Activated T-cell treated with anti-CD3 and anti-CD28 coated beads, Interleukin-2, amount 50 U/mL, for 72 hours (primary cell): ENCODE results near the gene GZMB. TPM values are rescaled to one million over a fixed set of nuclear protein-coding genes. Genes with fewer than 3 reads are reported as not detected.
A peak's percentile ranks its signal among the peaks of the same experiment; 100 is the strongest.
"Not testable (repeated sequence)": the region's sequence is repeated elsewhere in the genome, so short reads cannot be mapped to it uniquely, and the experiment has no call there.

Source experiments
- ATAC-seq, 2 donors: fragments of 150-1000 bp; cut with Tn5 transposase; replicated peaks in 1 of 2; 2 replicates each; pipeline ENCODE4 v1.10.0; 2021; ENCODE audit warnings: moderate library complexity in 2 of 2, mild to moderate bottlenecking in 1 of 2
- DNase-seq, 2 donors: peaks; one replicate each; pipeline ENCODE4 v3.0.0; 2021 to 2022; ENCODE audit warnings: mixed read lengths in 1 of 2
- H3K27ac Mint-ChIP-seq: one replicate; pipeline ENCODE4 v1.8.0; 2022; ENCODE audit warnings: mild to moderate bottlenecking, moderate library complexity, mixed read lengths
- H3K27me3 Mint-ChIP-seq: one replicate; pipeline ENCODE4 v1.8.0; 2022; ENCODE audit warnings: low read depth, mixed read lengths
- H3K36me3 Mint-ChIP-seq, 2 donors: one replicate each; pipeline ENCODE4 v1.8.0; 2022; ENCODE audit warnings: mixed read lengths in 2 of 2, mild to moderate bottlenecking in 1 of 2; ENCODE audit not compliant: insufficient read depth in 2 of 2
- H3K4me1 Mint-ChIP-seq: one replicate; pipeline ENCODE4 v1.8.0; 2022; ENCODE audit warnings: low read depth, mixed read lengths
- H3K4me3 Mint-ChIP-seq, 2 donors: one replicate each; pipeline ENCODE4 v1.8.0; 2022; ENCODE audit warnings: mild to moderate bottlenecking in 2 of 2, mixed read lengths in 2 of 2, moderate library complexity in 2 of 2
- H3K9me3 Mint-ChIP-seq, 2 donors: one replicate each; pipeline ENCODE4 v1.8.0; 2022; ENCODE audit warnings: mixed read lengths in 2 of 2
- total RNA-seq, 2 donors: library from RNA; stranded (reverse); gene quantifications; one replicate each; pipeline ENCODE4 v1.2.3, GENCODE V29; 2022

Gene GZMB
- total RNA-seq, 2 donors from 2014 or later = 2,205 to 2,852 TPM

GRCh38 chr14:24664366-24664765 lies 30.4 kb upstream of the GZMB start:
- DNase-seq = no peak
- Mint-ChIP-seq H3K27ac (peak overlapping the region; percentile 93), H3K4me1 (peaks cover 93% of the 10 kb centered on the region), H3K4me3 (peak overlapping the region; percentile 58 to 84), H3K36me3 (peaks cover 2 to 5% of the 10 kb centered on the region in 2 donors), H3K27me3 (no peaks in the 10 kb centered on the region), H3K9me3 (peaks cover 0 to 5% of the 10 kb centered on the region in 2 donors)
- no peak for ATAC-seq

DNA sequence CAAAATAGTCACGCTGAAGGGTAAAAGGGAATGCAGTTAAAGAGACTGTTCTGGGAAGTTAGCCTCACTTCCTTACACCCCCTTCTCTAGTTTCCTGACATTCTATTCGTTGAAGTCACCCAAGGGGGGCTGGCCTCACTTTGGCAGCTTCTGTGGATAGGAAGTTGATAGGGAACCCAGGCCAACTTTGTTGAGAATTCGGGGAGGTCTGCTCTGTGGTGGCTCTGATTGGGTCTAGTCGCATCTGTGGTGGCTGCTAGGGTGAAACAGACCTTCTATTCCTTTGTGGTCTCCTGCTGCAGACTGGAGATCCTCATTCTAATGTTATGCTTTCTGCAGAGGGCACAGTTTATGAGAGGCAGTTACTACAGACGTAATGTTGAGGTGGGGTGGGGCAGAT lies 28.8 kb upstream of the GZMB start:
- DNase-seq (no peak), ATAC-seq (no peak)
- no peaks in the 10 kb centered on the region for H3K27me3 Mint-ChIP-seq
- no peaks in the 10 kb centered on the region for H3K9me3 Mint-ChIP-seq
- H3K36me3 Mint-ChIP-seq = peaks cover 0 to 2% of the 10 kb centered on the region in 2 donors
- peak overlapping the region; percentile 64 for H3K27ac Mint-ChIP-seq
- peak overlapping the region; percentile 38 to 84 for H3K4me3 Mint-ChIP-seq
- peaks cover 92% of the 10 kb centered on the region for H3K4me1 Mint-ChIP-seq

DNA sequence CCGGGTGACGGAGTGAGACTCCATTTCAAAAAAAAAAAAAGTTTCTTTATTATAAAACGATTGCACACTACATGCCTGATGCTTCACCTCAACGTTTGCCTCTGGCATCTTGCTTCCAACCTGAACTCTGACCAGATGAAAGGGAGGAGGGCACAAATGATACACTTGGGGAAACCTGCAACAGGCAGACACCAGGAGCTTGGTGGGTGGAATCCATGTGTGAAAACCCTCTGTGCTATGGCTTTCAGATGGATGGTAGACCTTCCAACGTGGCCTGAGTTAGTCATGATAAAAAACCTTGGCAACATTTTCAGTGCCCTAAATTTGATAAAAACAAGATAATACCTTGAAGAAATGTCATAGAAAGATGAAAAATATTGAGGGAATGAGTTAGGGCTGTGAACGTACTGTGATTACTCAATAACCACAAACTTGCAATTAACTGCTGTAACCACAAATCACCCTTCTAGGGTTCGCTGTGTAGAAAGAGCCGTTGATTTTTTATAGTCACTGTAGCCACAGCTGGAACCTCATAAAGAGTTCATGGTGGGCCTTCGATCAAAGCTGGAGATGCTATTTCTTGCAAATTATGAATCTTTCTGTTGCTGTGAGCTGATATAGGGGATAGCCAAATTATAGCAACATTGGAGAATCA lies 26.1 kb upstream of the GZMB start:
- H3K27me3 Mint-ChIP-seq = no peaks in the 10 kb centered on the region
- no peaks in the 10 kb centered on the region for H3K36me3 Mint-ChIP-seq
- H3K9me3 Mint-ChIP-seq = no peaks in the 10 kb centered on the region
- H3K4me3 Mint-ChIP-seq = peak overlapping the region; percentile 35 to 55
- peaks cover 67% of the 10 kb centered on the region for H3K4me1 Mint-ChIP-seq
- no peak for DNase-seq
- H3K27ac Mint-ChIP-seq = peak overlapping the region; percentile 30
- peak; percentile 68 for ATAC-seq

DNA sequence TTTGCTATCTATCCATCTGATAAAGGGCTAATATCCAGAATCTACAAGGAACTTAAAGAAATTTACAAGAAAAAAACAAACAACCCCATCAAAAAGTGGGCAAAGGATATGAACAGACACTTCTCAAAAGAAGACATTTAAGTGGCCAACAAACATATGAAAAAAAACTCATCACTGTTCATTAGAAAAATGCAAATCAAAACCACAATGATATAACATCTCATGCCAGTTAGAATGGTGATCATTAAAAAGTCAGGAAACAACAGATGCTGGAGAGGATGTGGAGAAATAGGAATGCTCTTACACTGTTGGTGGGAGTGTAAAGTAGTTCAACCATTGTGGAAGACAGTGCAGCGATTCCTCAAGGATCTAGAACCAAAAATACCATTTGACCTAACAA lies 14.4 kb upstream of the GZMB start:
- not testable (repeated sequence) for H3K27ac Mint-ChIP-seq, H3K9me3 Mint-ChIP-seq, H3K4me3 Mint-ChIP-seq, DNase-seq, H3K27me3 Mint-ChIP-seq, ATAC-seq
- peaks cover 7 to 13% of the 10 kb centered on the region in 2 donors for H3K36me3 Mint-ChIP-seq
- peaks cover 14% of the 10 kb centered on the region for H3K4me1 Mint-ChIP-seq

GRCh38 chr14:24639905-24640304 lies 5.9 kb upstream of the GZMB start:
- H3K36me3 Mint-ChIP-seq = peaks cover 0 to 4% of the 10 kb centered on the region in 2 donors
- H3K27ac Mint-ChIP-seq = peak overlapping the region; percentile 93
- peaks cover 59% of the 10 kb centered on the region for H3K4me1 Mint-ChIP-seq
- H3K4me3 Mint-ChIP-seq = peak overlapping the region; percentile 48 to 84
- DNase-seq = no peak
- no peaks in the 10 kb centered on the region for H3K27me3 Mint-ChIP-seq
- H3K9me3 Mint-ChIP-seq = no peaks in the 10 kb centered on the region
- ATAC-seq = peak; percentile 88 to 89

DNA sequence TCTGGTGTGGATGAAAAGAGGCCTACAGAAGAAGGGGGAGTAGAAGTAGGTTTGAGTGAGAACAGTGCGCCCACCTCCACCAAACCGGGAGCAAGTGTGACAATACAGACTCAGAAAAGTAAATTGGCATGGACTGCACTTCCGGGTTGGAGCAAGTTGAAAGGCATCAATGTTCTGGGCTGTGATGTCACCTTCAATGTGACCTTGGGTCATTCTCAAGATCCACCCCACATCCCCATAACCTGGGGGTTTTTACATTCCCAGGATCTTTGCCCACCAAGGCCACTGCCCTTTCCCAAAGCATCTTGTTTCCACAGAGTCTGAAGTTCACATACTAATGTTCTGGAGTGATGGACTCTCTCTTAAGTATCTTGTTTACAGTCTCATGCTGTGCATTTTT lies 5.3 kb upstream of the GZMB start:
- peaks cover 66% of the 10 kb centered on the region for H3K4me1 Mint-ChIP-seq
- peak overlapping the region; percentile 48 to 84 for H3K4me3 Mint-ChIP-seq
- no peak for DNase-seq
- H3K27me3 Mint-ChIP-seq = no peaks in the 10 kb centered on the region
- peaks cover 0 to 6% of the 10 kb centered on the region in 2 donors for H3K36me3 Mint-ChIP-seq
- peak overlapping the region; percentile 93 for H3K27ac Mint-ChIP-seq
- peak in 1 of 2 donors; percentile 14 for ATAC-seq
- peaks cover 0 to 2% of the 10 kb centered on the region in 2 donors for H3K9me3 Mint-ChIP-seq

DNA sequence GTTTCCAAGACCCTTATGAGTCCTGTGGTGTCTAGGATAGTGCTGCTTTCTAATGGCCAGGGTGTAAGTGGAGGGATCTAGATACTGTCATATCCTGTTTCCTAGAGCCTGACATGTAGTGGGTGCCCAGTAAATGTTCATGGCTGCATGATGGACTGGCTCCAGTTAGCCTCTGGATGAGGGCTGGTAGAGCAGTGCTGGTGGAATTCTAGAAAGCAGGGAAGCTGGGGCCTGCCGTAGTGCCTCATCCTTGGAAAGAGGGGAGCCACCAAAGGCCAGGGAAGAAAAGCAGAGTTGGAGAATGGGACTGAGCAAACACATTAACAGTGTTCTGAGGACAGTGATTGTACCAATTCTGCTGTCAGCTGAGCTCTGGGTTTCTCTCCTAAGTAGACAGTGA lies 637 bp downstream of the GZMB start:
- Mint-ChIP-seq H3K36me3 (peaks cover 18 to 30% of the 10 kb centered on the region in 2 donors), H3K4me3 (peak overlapping the region; percentile 87 to 96), H3K9me3 (peaks cover 0 to 2% of the 10 kb centered on the region in 2 donors), H3K27ac (peak overlapping the region; percentile 94), H3K4me1 (peaks cover 74% of the 10 kb centered on the region), H3K27me3 (no peaks in the 10 kb centered on the region)
- ATAC-seq = no peak
- no peak for DNase-seq

DNA sequence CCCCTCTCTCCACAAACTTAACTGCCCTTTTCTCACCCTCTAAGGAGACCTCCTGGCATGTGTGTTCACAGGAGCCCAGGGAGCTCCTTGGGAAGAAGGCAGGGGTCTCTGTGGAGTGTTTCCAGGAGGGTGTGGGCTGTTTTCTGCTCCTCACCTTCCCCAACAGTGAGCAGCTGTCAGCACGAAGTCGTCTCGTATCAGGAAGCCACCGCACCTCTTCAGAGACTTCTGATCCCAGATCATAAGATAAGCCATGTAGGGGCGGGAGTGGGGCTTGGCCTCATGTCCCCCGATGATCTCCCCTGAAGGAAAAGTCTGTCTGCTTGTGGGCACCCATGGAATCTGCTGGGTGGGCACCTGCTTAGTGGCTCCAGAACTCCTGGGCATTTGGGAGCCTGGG lies 1.2 kb downstream of the GZMB start:
- peaks cover 68% of the 10 kb centered on the region for H3K4me1 Mint-ChIP-seq
- peaks cover 0 to 2% of the 10 kb centered on the region in 2 donors for H3K9me3 Mint-ChIP-seq
- H3K27ac Mint-ChIP-seq = peak overlapping the region; percentile 94
- H3K4me3 Mint-ChIP-seq = peak overlapping the region; percentile 87 to 96
- peaks cover 15 to 30% of the 10 kb centered on the region in 2 donors for H3K36me3 Mint-ChIP-seq
- ATAC-seq = no peak
- H3K27me3 Mint-ChIP-seq = no peaks in the 10 kb centered on the region
- DNase-seq = no peak

DNA sequence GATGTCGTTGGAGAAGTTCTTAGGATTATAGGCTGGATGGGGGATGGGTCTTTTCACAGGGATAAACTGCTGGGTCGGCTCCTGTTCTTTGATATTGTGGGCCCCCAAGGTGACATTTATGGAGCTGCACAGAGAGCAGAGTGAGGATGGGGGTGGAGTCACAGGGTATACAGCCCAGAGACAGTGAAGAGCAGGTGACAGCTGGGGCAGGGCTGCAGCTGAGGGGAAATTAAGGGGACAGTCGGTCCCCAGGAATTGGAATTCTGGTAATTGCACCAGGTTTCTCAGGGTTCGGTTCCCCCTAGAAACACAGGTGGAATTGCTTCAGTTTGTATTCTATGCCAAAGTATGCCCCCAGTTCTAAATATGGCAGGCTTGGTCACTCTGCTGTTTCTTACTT lies 1.7 kb downstream of the GZMB start:
- H3K4me3 Mint-ChIP-seq = peak overlapping the region; percentile 87 to 96
- ATAC-seq (no peak), DNase-seq (no peak)
- H3K36me3 Mint-ChIP-seq = peaks cover 15 to 30% of the 10 kb centered on the region in 2 donors
- H3K27me3 Mint-ChIP-seq = no peaks in the 10 kb centered on the region
- H3K27ac Mint-ChIP-seq = peak overlapping the region; percentile 94
- peaks cover 64% of the 10 kb centered on the region for H3K4me1 Mint-ChIP-seq
- peaks cover 0 to 2% of the 10 kb centered on the region in 2 donors for H3K9me3 Mint-ChIP-seq

GRCh38 chr14:24631749-24632335 lies 2.1 kb downstream of the GZMB start:
- DNase-seq (no peak), ATAC-seq (no peak)
- Mint-ChIP-seq H3K27ac (peak overlapping the region; percentile 94), H3K4me1 (peaks cover 61% of the 10 kb centered on the region), H3K36me3 (peaks cover 15 to 30% of the 10 kb centered on the region in 2 donors), H3K27me3 (no peaks in the 10 kb centered on the region), H3K4me3 (peak overlapping the region; percentile 87 to 96), H3K9me3 (peaks cover 0 to 2% of the 10 kb centered on the region in 2 donors)

DNA sequence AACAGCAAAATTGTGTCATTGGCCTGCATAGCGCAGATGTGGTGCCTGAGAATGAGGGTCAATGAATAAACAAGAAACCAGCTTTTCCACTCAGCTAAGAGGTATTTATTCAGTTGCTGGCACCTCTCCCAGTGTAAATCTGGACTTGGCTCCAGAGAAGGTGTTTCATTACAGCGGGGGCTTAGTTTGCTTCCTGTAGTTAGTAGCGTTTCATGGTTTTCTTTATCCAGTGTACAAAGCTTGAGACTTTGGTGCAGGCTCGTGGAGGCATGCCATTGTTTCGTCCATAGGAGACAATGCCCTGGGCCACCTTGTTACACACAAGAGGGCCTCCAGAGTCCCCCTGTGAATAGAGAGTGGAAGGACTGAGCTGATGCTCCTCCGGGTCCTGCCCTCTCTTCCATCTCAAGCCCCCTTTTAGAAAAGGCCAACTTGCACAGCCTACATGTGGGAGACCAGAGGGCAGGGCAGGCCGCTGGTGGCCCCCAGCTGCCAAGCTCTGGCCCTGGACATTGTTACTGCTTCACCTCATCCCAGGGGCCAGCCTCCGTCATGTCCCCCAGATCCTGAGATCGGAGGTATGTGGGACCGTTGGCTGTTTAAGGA lies 3.0 kb downstream of the GZMB start:
- Mint-ChIP-seq H3K27me3 (no peaks in the 10 kb centered on the region), H3K36me3 (peaks cover 14 to 30% of the 10 kb centered on the region in 2 donors), H3K4me3 (peak overlapping the region; percentile 87 to 96), H3K9me3 (peaks cover 0 to 2% of the 10 kb centered on the region in 2 donors), H3K4me1 (peaks cover 53% of the 10 kb centered on the region), H3K27ac (peak overlapping the region; percentile 94)
- ATAC-seq (peak in 1 of 2 donors; percentile 4), DNase-seq (no peak)

DNA sequence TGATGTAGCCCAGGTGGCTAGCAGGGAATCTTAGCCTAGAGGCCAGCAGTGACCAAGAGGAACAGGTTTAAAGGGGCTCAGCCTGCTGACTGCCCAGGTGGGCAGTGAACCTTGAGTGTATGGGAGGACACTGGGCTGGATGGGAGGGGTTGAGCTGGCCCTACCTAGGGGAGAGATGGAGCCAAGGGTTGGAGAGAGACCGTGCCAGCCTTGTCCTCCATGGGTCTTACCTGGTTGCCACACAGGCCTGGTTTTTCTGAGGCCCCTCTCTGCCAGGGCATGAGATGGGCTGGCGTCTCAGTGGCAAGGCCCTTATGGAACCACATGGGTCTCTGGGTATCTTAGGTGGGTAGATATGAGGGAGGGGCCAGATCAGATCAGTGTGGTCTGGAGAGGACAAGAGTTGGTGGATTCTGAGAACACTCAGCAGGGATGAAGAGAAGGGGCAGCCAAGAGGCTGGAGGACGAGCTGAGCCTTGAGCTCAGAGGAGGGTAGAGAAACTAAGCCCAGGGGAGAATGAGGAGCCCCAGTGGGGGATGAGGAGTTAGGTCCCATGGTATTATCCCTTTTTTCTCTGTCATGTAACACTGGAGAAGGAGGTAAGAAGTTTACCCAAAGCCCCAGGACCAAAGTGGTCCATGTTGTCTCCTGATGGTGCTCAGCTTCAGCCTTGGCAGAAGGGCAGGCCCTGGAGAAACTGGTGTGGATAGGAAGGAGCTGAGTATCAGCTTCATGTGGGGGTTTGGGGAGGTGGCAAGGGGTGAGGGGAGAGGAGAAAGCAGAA lies 3.7 kb downstream of the GZMB start:
- ATAC-seq (peak; percentile 3 to 4), DNase-seq (no peak)

More for the DNA sequence above, 3.7 kb downstream of the GZMB start:
- peak overlapping the region; percentile 87 to 96 for H3K4me3 Mint-ChIP-seq
- peaks cover 2% of the 10 kb centered on the region in 2 donors for H3K9me3 Mint-ChIP-seq
- H3K27me3 Mint-ChIP-seq = no peaks in the 10 kb centered on the region
- H3K36me3 Mint-ChIP-seq = peaks cover 16 to 30% of the 10 kb centered on the region in 2 donors
- H3K27ac Mint-ChIP-seq = peak overlapping the region; percentile 84
- H3K4me1 Mint-ChIP-seq = peaks cover 51% of the 10 kb centered on the region
